Stomach (tissue), 9 donors: ENCODE measurements around the gene CACNA2D3. TPM values are rescaled to one million over a fixed set of nuclear protein-coding genes. Genes with fewer than 3 reads are reported as not detected.

Experiments used
- DNase-seq, 2 donors: peaks; one replicate each; pipeline versions ENCODE4 v3.0.0 to v3.0.0-alpha.2; 2013 to 2019
- H3K27ac ChIP-seq, 5 donors: fragments of 200-600 bp in 4 of 5; sonication (generic) in 4 of 5; one replicate each; pipeline ENCODE4 v1.5.1; 2013 to 2019; ENCODE audit warnings: mild to moderate bottlenecking in 1 of 5, moderate library complexity in 1 of 5
- H3K27me3 ChIP-seq, 3 donors: fragments of 200-600 bp; sonication (generic); one replicate each; pipeline ENCODE4 v1.5.1; 2017 to 2019; ENCODE audit warnings: mixed run types in 1 of 3
- H3K36me3 ChIP-seq, 4 donors: fragments of 200-600 bp; sonication (generic); 1 replicate in 3 of 4; 2 replicates in 1 of 4; pipeline ENCODE4 v1.5.1; 2016 to 2019
- H3K4me1 ChIP-seq, 4 donors: fragments of 200-600 bp; sonication (generic); one replicate each; pipeline ENCODE4 v1.5.1; 2016 to 2019
- H3K4me3 ChIP-seq, 4 donors: fragments of 200-600 bp; sonication (generic) in 3 of 4; one replicate each; pipeline ENCODE4 v1.5.1; 2016 to 2019; ENCODE audit warnings: mild to moderate bottlenecking in 1 of 4
- H3K9me3 ChIP-seq, 4 donors: fragments of 200-600 bp; sonication (generic); one replicate each; pipeline ENCODE4 v1.5.1; 2016 to 2019
- CTCF ChIP-seq, 7 experiments: fragments of 450-650 bp in 4 of 7; fragments of 200-600 bp in 3 of 7; sonication (generic) in 3 of 7; IDR thresholded peaks; one replicate each; pipeline ENCODE4 v1.5.1; 2016 to 2019; ENCODE audit warnings: antibody characterized with exemption in 7 of 7, control low read depth in 2 of 7, mild to moderate bottlenecking in 1 of 7
- EP300 ChIP-seq: sonication (generic); formaldehyde crosslinking; IDR thresholded peaks from one replicate; pipeline ENCODE4 v1.6.1; 2017; ENCODE audit warnings: antibody characterized with exemption
- POLR2A ChIP-seq, 4 donors: fragments of 450-650 bp; IDR thresholded peaks; one replicate each; pipeline ENCODE4 v1.6.1; 2016; ENCODE audit warnings: antibody characterized with exemption in 4 of 4, control low read depth in 2 of 4, mild to moderate bottlenecking in 1 of 4, moderate library complexity in 1 of 4
- POLR2AphosphoS5 ChIP-seq, 3 donors: sonication (generic); formaldehyde crosslinking; IDR thresholded peaks; one replicate each; pipeline ENCODE4 v1.6.1; 2016; ENCODE audit warnings: antibody characterized with exemption in 3 of 3
- WGBS, 5 donors: extraction: QIAGEN DNeasy Blood & Tissue Kit in 3 of 5; methylation state at CpG; one replicate each; pipeline versions ENCODE4 v1.1.5 to v1.1.7; 2013 to 2018; 5-methylcytosine and 5-hydroxymethylcytosine counted together
- intact Hi-C: fragments of 100-400 bp; cut with DNase I; formaldehyde crosslinking; loops from one replicate; pipeline ENCODE4 v1.15.1; 2023; ENCODE audit warnings: low total_unique reads
- polyA plus RNA-seq, 3 donors: library from polyadenylated mRNA; stranded (reverse); fragments of 200-250 nt; gene quantifications; one replicate each; pipeline ENCODE4 v1.2.3, GENCODE V29; 2013
- total RNA-seq, 5 donors: library from RNA; depleted of rRNA; stranded (reverse); fragments of >200 nt; gene quantifications; one replicate each; pipeline versions ENCODE4 v1.1.0 to v1.2.3, GENCODE V29; 2014 to 2016
- donor health status: healthy with polysubstance abuse.
- donor health status: Bipolar disorder and iron deficiency.
- donor health status: healthy.

Gene CACNA2D3
- total and polyA plus RNA-seq, 8 donors: 0.56 to 54.0 (median 2.9) TPM; not detected in 1

GRCh38 chr3:54877730-54878129 is 755.4 kb downstream of the CACNA2D3 start:
- Histone ChIP-seq H3K36me3 (no peaks in the 10 kb centered on the region), H3K27me3 (no peaks in the 10 kb centered on the region), H3K9me3 (no peaks in the 10 kb centered on the region), H3K4me1 (no peaks in the 10 kb centered on the region), H3K4me3 (no peak overlapping the region), H3K27ac (no peak overlapping the region)
- DNase-seq: no peak
- intact Hi-C loops: no loop called here
- WGBS, 5 donors: 83 to 92% (median 88%) methylated on average over 4 of the region's 4 CpGs
- TF ChIP-seq POLR2AphosphoS5 (IDR thresholded peaks at IDR 0.05): no peak
- no peak for TF ChIP-seq POLR2A (IDR thresholded peaks at IDR 0.05)
- no peak for TF ChIP-seq EP300
- no peak for TF ChIP-seq CTCF (IDR thresholded peaks at IDR 0.05)

- no peak for DNase-seq
- no peak overlapping the region for H3K4me3 ChIP-seq
- 57 to 74% (median 61%) methylated on average over 7 of the region's 7 CpGs for WGBS, 5 donors
- H3K4me1 ChIP-seq: no peaks in the 10 kb centered on the region
- no peak for TF ChIP-seq POLR2AphosphoS5 (IDR thresholded peaks at IDR 0.05)
- no peak for TF ChIP-seq EP300
- TF ChIP-seq POLR2A (IDR thresholded peaks at IDR 0.05): no peak
- no peak for TF ChIP-seq CTCF (IDR thresholded peaks at IDR 0.05)
- intact Hi-C loops: no loop called here
- no peaks in the 10 kb centered on the region for H3K36me3 ChIP-seq
- H3K27ac ChIP-seq: no peak overlapping the region
- no peaks in the 10 kb centered on the region for H3K9me3 ChIP-seq
- no peaks in the 10 kb centered on the region for H3K27me3 ChIP-seq
Observed at GRCh38 chr3:54878145-54878544, 755.8 kb downstream of the CACNA2D3 start.

GRCh38 chr3:54882129-54882833 is 759.9 kb downstream of the CACNA2D3 start:
- peak overlapping the region in 1 of 5 donors; percentile 27 for H3K27ac ChIP-seq
- DNase-seq: peak in 1 of 2 donors; percentile 63
- WGBS, 5 donors: 37 to 69% (median 46%) methylated on average over 3 of the region's 3 CpGs
- no peaks in the 10 kb centered on the region for H3K4me1 ChIP-seq
- intact Hi-C loops: no loop called here
- H3K4me3 ChIP-seq: no peak overlapping the region
- no peak for TF ChIP-seq CTCF (IDR thresholded peaks at IDR 0.05)
- TF ChIP-seq POLR2A (IDR thresholded peaks at IDR 0.05): no peak
- no peak for TF ChIP-seq POLR2AphosphoS5 (IDR thresholded peaks at IDR 0.05)
- TF ChIP-seq EP300: no peak
- H3K27me3 ChIP-seq: no peaks in the 10 kb centered on the region
- no peaks in the 10 kb centered on the region for H3K9me3 ChIP-seq
- H3K36me3 ChIP-seq: no peaks in the 10 kb centered on the region

- H3K27ac ChIP-seq: no peak overlapping the region
- H3K4me3 ChIP-seq: no peak overlapping the region
- intact Hi-C loops: no loop called here
- DNase-seq: no peak
- no peaks in the 10 kb centered on the region for H3K9me3 ChIP-seq
- no peak for TF ChIP-seq CTCF (IDR thresholded peaks at IDR 0.05)
- no peak for TF ChIP-seq EP300
- TF ChIP-seq POLR2A (IDR thresholded peaks at IDR 0.05): no peak
- no peak for TF ChIP-seq POLR2AphosphoS5 (IDR thresholded peaks at IDR 0.05)
- H3K36me3 ChIP-seq: no peaks in the 10 kb centered on the region
- H3K27me3 ChIP-seq: no peaks in the 10 kb centered on the region
- peaks cover 0 to 25% (median 9%) of the 10 kb centered on the region in 4 donors for H3K4me1 ChIP-seq
- 90 to 94% (median 91%) methylated on average over 9 of the region's 9 CpGs for WGBS, 5 donors
Observed at GRCh38 chr3:54888162-54888561, 765.8 kb downstream of the CACNA2D3 start.
